NCI-H345 treated with DMSO at 0.1 percent for 48 hours (cell line): Measurements from ENCODE around the gene LRRC36.
"Not testable (repeated sequence)": the region's sequence is repeated elsewhere in the genome, so short reads cannot be mapped to it uniquely, and the experiment has no call there.

Source experiments
- DNase-seq: peaks from one replicate; lab custom pipeline; 2025; ENCODE audit not compliant: unreplicated experiment; lab: John Stamatoyannopoulos, UW

LRRC36 gene

DNA sequence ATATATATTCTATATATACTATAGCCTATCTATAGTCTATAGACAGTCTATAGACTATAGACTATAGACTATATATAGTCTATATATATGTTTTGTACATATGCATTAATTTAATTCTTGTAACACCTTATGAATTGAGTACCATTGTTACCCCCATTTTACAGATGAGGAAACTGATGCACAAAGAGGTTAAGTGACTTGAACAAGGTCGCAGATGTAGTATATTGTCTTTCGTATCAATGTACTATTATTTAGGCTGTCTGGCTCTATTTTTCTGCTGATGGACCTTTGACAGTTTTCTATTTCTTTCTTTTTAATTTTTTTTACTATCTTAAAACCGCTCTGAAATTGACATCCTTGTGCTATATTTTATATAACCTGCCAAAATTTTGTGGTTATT, 14.6 kb downstream of the LRRC36 start:
- no peak for DNase-seq

DNA sequence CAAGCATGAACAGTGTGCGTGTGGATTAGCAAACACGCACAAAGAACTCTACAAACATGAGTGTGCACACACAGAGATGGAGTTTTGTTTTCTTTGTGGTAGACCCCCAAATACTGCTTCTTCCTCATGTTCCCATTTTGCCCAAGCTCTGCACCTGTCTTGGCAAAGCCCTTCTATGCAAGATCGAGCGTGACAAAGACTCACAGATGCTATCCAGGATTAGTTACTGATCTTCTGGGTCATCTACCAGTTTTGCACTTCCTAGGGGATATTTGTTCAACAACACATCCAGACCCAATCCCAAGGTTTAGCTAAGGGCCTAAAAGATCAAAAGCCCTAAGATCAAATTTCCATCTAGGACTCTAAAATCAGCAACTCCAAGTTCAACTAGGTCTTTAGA, 16.0 kb downstream of the LRRC36 start:
- no peak for DNase-seq

DNA sequence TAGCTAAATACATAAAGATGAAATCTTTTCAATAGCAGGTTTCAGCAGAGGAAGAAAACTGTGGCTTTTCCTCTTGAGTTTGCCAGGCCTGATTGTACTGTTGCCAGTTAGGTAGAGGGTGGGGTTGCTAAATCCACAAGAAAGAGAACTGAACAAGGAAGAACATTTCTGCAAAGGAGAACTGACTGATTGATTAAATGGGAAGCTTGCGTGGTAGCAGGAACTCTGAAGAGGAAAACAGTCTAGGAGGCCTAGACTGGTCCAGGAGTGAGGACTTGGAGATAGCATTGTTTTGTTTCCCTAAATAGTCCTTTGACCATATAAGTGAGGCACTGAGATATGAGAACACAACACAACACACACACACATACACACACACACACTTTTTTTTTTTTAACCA, 18.8 kb downstream of the LRRC36 start:
- no peak for DNase-seq

DNA sequence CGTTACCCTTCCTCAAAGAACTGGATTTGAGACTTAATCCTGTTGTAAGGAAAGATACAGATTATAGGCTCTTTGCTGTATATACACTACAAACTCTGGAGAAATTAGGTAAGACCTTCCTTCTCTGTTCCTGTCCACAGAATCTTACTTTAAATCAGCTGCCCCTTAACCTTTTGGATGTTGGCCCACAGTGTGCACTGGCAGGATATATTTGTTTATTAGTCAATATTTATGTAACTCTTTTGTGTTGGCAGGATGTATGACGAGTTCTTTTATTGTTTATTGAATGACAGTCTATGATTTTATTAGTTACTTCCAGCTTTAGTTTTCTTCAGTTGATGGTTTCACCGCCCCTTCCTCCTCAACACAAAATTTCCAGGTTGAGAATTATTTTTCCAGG, 19.7 kb downstream of the LRRC36 start:
- DNase-seq, result no peak

DNA sequence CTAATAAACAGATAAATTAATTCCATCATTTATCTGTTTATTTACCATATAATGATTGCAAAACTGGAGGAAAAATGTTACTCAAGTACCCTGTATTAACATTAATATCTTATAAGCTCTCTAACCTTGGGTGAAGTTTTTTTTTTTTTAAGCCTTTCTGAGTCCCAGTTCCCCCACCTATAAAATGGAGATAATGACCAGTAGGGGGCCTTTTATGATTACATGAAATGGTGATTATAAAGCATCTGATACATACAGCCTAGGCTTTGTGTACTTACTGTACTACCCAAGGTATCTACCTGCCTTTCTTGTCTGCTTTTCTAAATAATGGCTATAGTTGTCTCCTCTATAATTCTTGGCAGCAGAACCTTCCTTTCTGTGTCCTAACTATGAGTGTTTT, 22.6 kb downstream of the LRRC36 start:
- no peak for DNase-seq

DNA sequence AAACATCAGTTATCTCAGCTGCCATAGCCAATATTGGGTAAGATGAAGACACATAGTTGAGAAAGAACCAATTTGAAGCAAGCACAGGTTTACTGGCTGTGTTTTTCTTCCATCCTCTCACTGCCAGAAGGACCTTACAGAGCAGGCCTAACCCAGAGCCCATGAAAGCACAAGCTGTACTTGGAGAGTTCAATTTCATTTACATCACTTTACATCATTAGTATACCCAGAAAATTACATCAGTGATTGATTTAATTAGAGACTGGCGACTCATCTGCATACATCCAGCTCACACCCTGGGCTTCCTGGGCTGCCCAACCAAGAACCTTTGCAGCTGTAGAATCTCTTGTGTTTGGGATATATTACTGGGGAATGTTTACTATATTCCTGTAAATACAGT, 23.7 kb downstream of the LRRC36 start:
- no peak for DNase-seq

DNA sequence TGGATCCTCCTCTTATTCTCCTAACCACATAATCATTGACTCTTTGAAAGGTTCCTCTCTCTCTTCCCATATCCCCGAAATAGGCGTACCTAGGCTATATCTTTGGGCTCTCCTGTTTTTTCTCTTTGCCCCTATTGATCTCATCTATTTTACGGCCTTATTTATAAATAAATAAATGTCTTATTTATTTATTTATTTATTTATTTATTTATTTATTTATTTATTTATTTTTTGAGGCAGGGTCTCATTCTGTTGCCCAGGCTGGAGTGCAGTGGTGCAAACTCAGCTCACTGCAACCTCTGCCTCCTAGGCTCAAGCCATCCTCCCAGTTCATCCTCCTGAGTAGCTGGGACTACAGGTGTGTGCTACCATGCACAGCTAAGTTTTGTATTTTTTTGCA, 25.8 kb downstream of the LRRC36 start:
- not testable (repeated sequence) for DNase-seq

DNA sequence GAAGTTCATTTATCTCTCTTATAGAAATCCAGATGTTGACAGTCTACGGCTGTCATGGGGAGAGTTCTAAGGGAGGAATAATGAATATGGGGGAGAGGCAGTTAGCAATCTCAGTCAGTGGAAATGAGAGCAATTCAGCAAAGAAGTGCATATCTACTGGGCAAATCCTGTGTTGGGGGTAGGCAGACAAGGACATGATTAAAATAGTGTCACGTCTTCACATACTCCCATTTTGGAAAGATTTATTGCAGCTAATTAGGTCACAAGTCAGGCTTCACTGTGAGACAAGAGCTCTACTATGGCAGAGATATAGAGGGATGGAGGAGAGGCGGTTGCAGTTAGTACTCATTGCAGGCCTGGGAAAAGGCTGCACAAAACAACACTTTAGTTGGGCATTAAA, 29.8 kb downstream of the LRRC36 start:
- DNase-seq, result no peak

DNA sequence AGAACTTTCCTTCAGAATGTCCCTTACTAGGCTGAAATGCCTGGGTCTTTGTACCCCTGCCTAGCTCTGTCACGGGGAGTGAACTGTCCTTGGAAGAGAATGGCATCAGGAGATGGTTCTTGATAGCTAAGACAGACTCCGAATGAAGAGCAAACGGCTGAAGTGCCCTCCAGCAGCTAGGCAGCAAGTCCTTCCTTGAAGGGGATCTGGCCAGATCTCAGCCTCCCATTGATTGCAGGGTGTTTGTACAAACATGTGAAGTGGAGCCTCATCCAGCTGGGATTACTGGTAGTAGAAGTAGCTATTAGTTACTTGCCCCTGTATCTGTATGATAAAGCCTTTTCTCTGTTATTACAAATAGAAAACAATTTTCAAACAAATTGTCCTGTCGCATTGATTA, 30.9 kb downstream of the LRRC36 start:
- peak; percentile 12 for DNase-seq

DNA sequence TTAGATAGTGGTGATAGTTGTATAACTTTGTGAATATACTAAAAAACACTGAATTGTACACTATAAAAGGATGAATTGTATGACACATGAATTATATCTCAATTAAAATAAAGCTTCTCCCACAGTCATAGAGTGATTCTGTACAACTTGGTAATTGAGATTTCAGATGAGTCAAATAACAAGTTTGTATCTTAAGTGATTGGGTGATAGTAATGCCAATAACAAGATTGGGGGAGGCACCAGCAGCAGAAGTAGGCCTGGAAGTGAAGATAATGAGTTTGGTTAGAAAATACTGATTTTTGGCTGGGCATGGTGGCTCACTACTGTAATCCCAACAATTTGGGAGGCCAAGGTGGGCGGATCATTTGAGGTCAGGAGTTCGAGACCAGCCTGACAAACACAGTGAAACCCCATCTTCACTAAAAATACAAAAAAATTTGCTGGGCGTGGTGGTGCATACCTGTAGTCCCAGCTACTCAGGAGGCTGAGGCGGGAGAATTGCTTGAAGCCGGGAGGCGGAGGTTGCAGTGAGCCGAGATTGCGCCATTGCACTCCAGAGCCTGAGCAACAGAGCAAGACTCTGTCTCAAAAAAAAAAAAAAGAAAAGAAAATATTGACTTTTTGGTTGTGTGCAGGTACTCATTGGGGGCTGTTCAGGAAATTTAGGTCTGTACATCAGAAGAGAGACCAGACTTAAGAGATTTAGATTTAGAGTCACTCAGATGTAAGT, 33.1 kb downstream of the LRRC36 start:
- not testable (repeated sequence) for DNase-seq

DNA sequence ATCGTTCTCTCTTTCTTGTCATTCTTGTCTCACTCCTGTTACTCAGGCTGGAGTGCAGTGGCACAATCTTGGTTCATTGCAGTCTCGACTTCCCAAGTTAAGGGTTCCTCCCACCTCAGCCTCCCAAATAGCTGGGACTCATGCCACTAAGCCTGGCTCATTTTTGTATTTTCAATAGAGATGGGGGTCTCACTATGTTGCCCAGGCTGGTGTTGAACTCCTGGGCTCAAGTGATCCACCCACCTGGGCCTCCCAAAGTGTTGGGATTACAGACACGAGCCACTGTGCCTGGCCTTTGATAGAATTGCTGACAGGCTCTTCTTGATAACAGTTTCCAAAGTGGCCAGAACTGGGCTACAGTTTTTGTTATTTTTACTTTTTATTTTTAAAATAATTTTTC, 34.4 kb downstream of the LRRC36 start:
- DNase-seq, result no peak

DNA sequence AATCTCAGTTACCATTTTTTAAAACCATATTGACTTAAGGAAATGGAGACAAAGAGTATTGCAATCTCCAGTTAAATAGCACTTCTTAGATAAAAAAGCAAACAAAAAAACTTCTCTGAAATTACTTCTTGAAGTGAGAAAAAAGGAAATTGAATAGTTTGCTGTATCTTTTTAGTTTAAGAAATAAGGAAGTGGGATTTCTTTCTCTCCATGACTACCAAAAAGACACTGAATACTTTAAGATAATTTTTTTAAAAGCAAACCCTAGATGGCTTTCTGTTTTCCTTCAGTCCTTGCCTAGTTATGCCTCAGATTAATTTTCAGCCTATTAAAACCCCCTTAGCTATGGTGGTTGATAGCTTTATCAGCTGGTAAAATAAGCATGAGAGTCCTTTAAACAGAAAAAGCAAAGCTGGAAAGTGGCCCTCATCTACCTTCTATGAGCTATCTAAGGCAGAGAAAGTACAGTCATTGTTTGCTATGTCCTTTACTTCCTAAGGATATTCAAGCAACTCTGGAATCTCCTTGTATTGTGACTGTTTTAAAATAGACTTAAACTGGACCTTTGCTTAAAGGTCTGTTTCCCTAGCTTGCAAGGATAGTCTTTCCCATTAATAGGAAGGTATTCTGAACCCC, 38.1 kb downstream of the LRRC36 start:
- no peak for DNase-seq

DNA sequence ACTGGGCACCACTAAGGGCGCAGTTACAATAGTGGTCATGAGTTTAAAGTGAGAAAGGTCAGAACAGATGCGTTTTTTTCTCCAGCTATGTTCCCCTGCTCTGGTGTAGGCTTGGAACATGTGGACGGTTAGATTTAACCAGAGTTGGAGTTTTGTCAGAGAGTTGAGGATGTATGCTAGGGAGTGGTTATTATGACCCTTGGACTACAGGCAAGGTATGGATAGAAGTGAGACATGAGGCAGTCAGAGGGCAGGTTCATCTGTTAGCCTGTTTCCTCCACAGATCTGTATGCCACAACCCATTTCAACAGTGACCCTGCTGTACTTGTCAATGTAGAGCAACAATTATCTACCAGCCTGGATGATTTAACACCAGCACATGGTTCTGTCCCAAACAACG, 44.0 kb downstream of the LRRC36 start:
- no peak for DNase-seq

DNA sequence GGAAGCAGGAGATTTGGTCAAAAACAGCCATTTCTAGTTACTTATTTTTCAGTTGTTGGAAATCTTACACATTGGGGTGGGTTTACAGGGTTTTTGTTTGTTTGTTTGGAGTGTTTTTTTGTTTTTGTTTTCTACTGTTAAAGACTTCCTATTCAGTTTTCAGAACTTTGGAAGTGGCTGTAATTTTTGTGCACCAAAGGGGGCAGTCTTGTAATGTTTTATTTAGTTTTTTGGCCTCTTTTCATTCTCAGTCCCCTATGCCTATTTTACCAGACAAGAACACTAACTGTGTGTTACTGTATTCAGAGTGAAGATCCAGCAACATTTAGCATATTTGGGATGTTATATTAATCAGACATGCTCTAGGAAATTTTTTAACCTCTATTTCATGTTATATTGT, 46.0 kb downstream of the LRRC36 start:
- no peak for DNase-seq

DNA sequence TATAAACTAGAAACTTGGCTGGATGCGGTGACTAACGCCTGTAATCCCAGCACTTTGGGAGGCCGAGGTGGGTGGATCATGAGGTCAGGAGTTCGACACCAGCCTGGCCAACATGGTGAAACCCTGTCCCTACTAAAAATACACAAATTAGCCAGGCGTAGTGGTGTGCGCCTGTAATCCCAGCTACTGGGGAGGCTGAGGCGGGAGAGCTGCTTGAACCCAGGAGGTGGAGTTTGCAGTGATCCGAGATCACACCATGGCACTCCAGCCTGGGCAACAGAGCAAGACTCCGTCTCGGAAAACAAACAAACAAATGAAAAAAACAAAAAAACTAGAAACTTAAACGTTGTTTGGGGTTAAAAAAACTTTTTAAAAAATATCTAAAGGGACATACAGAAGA, 49.4 kb downstream of the LRRC36 start:
- not testable (repeated sequence) for DNase-seq

DNA sequence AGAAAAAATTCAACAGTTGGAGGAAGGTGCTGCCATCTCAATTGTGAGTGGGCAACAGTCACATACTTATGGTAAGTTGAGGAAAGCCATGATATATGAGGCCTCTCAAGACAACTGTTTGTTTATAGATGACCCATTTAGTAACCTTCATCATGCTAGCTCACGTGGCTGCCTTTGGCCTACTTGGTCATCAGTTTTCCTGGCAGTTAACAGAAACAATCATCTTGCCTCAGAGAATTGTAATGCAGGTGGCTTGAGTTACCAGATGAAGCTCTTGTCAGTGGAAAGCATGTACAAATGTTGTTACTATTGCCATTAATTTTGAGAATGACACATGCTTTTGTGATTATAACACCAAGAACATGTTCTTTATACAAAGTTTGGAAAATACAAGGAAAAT, 52.0 kb downstream of the LRRC36 start:
- DNase-seq, result no peak

DNA sequence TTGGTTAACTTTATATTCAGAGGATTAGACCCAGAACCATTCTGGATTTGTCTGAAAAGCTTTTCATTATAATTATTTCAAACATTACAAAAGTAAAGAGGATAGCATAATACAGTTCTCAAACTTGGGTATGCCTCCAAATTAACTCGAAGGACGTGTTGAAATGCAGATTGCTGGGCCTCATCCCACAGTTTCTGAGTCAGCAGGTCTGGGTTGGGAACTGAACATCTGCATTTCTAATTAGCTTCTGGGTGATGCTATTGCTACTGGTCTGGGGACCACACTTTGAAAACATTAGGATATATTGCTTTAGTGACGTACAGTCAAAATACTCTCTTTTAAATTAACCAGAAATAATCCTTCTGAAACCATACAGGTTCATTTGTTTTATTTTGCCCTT, 56.7 kb downstream of the LRRC36 start:
- no peak for DNase-seq

DNA sequence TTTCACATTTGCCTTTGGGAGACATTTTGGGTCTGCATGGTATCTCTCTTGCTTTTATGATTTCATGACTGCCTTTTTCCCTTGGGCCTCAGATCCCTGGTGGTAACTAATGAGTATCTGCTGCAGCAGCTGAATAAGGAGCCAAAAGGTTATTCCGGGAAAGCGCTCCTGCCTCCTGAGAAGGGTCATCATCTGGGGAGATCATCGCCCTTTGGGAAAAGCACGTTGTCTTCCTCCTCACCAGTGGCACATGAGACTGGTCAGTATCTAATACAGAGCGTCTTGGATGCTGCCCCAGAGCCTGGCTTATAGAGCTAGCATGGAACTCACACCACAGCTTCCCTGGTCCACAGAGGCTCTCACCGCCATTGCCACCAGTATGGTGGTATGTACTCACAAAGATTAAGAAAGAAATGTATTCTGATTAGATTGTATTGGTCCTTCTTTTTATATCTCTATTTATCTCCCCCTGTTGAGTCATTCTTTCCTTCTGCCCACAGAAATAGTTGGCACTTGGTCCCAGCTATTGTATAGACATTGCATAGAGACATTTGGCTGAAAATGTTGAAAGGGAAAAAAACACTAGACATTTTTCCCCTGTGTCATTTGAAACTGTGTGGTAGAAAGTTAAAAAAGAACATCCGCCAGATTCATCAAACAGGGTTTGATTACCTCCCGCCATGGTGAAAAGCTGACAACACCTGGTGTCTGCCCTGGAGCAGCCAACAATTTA, 58.3 kb downstream of the LRRC36 start:
- no peak for DNase-seq

DNA sequence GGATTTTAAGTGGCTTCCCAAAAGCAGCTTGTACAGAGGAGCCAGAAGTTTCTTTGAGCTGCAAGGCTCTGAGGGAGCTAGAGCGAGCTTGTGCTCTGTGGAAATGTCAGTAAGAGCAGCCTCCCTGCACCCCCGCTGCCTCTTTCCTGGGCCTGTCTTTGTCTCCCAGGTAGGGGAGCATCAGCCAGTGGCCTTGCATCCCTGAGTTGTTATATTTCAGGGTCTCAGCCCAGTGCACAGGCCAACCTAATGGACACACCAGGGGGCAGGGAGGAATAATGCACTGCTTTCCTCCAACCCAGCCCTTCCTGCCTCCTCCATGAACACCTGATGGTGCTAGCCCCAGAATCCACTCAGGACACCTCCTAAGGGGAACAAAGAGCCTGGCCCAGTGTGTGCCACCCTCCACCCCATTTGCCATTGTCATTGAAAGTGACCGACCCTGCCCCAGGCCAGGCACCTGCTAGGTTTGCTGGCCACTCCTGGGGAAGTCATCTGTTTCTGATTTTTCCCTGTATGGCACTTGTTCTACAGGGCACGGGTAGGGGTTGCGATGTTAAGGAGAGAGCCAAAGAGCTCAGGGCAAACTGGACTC, 60.3 kb downstream of the LRRC36 start:
- DNase-seq, result no peak

DNA sequence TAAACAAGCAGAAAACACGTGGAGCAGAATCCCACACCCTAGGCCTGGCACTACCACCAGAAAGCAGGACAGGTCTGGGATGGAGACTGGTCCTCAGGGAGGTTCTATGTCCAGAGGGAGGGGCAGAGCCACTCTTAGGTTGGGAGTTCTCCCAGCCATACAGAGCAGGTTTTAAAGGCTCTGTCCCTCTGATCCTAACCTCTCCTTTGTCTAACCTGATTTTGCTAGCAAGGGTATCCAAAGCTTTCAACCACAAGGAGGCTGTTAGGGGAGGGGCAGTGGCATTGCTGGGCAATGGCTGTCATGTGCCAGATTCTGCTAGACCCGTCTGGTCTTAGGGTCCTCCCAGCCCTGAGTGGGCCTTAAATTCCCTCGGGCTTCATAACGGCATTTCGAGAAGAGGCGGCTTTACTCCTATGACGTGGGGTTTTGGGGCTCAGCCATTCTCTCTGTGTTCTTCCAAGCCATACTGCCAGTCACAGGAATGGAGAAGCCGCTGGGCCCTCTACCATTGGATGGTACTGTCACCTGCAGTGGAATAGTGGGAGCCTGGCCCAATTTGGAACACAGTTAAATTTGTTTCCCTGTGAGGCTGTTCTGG, 61.0 kb downstream of the LRRC36 start:
- no peak for DNase-seq

DNA sequence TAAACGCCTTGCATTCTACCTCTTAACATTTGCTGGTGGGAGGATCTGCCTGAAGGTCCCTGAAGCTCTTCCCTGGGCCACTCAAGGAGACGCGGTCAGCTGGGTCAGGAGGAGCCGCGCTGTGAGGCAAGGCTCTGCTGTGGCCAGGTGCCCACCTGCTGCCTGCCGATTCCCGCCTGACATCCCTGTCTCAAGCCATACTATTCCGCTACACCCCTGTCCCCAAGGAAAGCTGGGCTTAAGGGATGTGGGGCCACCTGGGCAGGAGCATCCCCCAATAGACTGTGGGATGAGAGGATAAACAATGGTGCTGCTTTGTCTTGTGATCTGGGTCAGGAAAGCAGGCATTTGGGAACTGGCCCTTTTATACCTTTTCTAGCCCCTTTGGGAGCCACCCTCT, 61.6 kb downstream of the LRRC36 start:
- no peak for DNase-seq

DNA sequence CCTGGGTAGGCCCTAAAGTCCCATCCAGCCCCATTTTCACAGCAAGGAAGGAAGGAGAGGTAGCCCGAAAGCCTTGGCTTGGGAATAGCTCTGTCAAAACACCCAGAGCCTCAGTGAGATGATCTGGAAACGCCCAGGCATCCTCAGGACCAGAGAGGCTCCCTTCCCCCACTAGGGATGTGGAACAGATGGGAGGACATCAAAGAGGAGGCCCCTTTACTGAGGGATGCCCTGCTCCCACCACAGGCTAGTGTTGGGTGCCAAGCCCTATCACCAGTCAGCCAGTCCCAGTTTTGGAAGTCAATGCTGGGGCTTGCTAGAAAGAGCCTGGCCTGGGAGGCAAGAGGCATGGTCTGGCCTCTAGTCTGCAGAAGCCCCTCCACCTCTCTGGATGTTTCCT, 62.0 kb downstream of the LRRC36 start:
- no peak for DNase-seq
